Measurements from ENCODE around the gene TMEM178B. TPM values are rescaled to one million over a fixed set of nuclear protein-coding genes. Genes with fewer than 3 reads are reported as not detected.

The TMEM178B gene
- total and polyA plus RNA-seq, 12 donors, result 0.24 to 4.9 (median 2.1) TPM

DNA sequence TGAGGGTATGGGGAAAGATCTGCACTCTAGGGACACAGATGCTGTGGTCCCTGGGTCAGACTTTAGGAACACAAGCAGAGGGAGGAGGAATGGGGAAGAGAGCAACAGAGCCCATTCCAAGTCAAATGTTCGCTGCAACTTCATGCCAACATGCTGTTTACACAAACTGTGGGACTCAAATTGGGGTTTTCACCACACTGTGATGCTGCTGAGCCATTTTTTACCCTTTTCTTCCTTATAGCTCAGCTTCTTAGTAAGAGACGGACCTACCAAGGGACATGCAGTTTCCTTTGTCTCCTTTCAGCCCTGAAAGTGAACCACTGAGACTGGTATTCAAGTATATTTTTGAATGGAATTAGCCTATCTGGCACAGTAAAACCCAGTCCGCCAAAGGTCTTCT, 413.1 kb downstream of the TMEM178B start:
- no peaks in the 10 kb centered on the region for H3K27me3 ChIP-seq
- H3K9me3 ChIP-seq (replicated peaks in 1 of 3), result no peaks in the 10 kb centered on the region
- H3K27ac ChIP-seq, result no peak overlapping the region
- TF ChIP-seq POLR2A (IDR thresholded peaks at IDR 0.05), result no peak
- TF ChIP-seq, protein P1, sequence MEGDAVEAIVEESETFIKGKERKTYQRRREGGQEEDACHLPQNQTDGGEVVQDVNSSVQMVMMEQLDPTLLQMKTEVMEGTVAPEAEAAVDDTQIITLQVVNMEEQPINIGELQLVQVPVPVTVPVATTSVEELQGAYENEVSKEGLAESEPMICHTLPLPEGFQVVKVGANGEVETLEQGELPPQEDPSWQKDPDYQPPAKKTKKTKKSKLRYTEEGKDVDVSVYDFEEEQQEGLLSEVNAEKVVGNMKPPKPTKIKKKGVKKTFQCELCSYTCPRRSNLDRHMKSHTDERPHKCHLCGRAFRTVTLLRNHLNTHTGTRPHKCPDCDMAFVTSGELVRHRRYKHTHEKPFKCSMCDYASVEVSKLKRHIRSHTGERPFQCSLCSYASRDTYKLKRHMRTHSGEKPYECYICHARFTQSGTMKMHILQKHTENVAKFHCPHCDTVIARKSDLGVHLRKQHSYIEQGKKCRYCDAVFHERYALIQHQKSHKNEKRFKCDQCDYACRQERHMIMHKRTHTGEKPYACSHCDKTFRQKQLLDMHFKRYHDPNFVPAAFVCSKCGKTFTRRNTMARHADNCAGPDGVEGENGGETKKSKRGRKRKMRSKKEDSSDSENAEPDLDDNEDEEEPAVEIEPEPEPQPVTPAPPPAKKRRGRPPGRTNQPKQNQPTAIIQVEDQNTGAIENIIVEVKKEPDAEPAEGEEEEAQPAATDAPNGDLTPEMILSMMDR (IDR thresholded peaks at IDR 0.05), result no peak
- no peak for DNase-seq
- WGBS, 4 donors, result 69 to 90% (median 83%) methylated on average over 3 of the region's 3 CpGs
- H3K4me3 ChIP-seq, result no peak overlapping the region
- H3K36me3 ChIP-seq (replicated peaks in 1 of 2), result no peaks in the 10 kb centered on the region
- H3K4me1 ChIP-seq (replicated peaks in 1 of 2), result no peaks in the 10 kb centered on the region
- intact Hi-C loops (cut with DNase I), result no loop called here

DNA sequence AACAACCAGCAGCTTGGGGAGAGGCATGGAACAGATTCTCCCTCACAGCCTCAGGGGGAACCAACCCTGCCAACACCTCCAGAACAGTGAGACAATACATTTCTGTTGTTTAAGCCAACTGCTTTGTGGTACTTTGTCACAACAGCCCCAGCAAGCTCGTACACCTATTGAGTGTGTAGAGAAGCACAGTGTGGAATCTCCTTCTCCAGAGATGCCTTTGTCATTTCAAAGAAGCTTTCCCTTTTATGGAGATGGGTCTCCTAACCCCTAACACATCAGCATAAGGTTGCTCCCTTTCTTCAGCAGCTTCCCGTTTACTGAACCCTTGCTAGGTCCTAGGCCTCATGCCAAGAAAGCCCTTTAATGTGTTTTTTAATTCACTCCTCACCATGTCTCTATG, 416.6 kb downstream of the TMEM178B start:
- intact Hi-C loops (cut with DNase I), result no loop called here
- no peak for DNase-seq
- Histone ChIP-seq H3K27ac (no peak overlapping the region), H3K4me3 (no peak overlapping the region), H3K36me3 (replicated peaks in 1 of 2) (no peaks in the 10 kb centered on the region), H3K27me3 (no peaks in the 10 kb centered on the region), H3K4me1 (replicated peaks in 1 of 2) (no peaks in the 10 kb centered on the region), H3K9me3 (replicated peaks in 1 of 3) (no peaks in the 10 kb centered on the region)
- no peak for TF ChIP-seq POLR2A (IDR thresholded peaks at IDR 0.05)
- TF ChIP-seq, protein P1 (IDR thresholded peaks at IDR 0.05), result no peak
- WGBS, 4 donors, result 68 to 80% (median 73%) methylated on average over 2 of the region's 2 CpGs

DNA sequence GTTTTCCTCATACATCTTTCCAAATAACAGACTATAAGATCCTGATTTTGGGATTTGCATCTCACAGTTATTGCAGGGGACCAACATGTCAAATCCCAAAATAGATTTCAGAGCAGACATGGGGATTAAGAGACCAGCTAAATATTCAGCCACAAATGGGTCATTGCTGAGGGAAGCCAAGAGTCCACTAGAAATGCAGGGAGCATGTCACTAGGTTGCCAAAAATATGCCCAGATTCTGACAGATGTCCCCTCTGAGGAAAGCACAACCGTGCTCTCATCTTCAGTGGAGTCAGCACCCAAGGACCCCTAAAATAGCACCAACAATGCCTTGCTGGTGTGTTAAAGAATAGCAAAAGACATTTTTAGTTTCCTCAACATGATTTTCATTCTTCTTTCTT, 421.2 kb downstream of the TMEM178B start:
- Histone ChIP-seq H3K27me3 (no peaks in the 10 kb centered on the region), H3K4me1 (replicated peaks in 1 of 2) (no peaks in the 10 kb centered on the region), H3K36me3 (replicated peaks in 1 of 2) (no peaks in the 10 kb centered on the region), H3K27ac (no peak overlapping the region), H3K9me3 (replicated peaks in 1 of 3) (no peaks in the 10 kb centered on the region), H3K4me3 (no peak overlapping the region)
- 57 to 67% (median 61%) methylated on average over 1 of the region's 1 CpG for WGBS, 4 donors
- intact Hi-C loops (cut with DNase I), result no loop called here
- no peak for DNase-seq
- TF ChIP-seq, protein P1 (IDR thresholded peaks at IDR 0.05), result no peak
- no peak for TF ChIP-seq POLR2A (IDR thresholded peaks at IDR 0.05)

DNA sequence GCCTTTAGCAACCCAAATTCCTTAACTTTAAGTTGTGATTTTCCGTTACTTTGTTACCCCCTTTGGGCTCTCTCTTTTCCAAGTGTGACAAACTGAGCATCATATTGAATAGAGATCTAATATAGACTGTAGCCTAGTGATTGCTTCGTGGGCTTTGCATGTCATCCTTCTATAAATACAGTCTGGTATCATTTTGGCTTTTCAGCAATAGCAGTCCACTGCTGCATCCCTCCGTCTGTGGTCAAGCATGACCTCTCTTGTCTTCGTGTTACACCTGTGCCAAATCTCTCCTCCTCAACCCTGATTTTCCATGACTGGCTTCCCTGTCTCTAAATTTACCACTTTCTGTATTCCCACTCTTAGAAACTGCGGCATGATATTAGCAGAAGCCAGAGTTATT, 423.5 kb downstream of the TMEM178B start:
- H3K27ac ChIP-seq, result no peak overlapping the region
- no peak for TF ChIP-seq POLR2A (IDR thresholded peaks at IDR 0.05)
- TF ChIP-seq, protein P1 (IDR thresholded peaks at IDR 0.05), result no peak
- H3K9me3 ChIP-seq (replicated peaks in 1 of 3), result no peaks in the 10 kb centered on the region
- H3K4me1 ChIP-seq (replicated peaks in 1 of 2), result no peaks in the 10 kb centered on the region
- H3K36me3 ChIP-seq (replicated peaks in 1 of 2), result no peaks in the 10 kb centered on the region
- WGBS, 4 donors, result 71 to 80% (median 76%) methylated on average over 5 of the region's 5 CpGs
- H3K4me3 ChIP-seq, result no peak overlapping the region
- intact Hi-C loops (cut with DNase I), result no loop called here
- DNase-seq, result no peak
- no peaks in the 10 kb centered on the region for H3K27me3 ChIP-seq
